ENCODE data around the gene GALNT2. TPM values are rescaled to one million over a fixed set of nuclear protein-coding genes. Genes with fewer than 3 reads are reported as not detected.

Gene GALNT2
- total and polyA plus RNA-seq, 2 of the 13 experiments (the other 11 are each of a cell fraction or from before 2014, with no cell fraction given): 39.3 to 39.6 TPM

DNA sequence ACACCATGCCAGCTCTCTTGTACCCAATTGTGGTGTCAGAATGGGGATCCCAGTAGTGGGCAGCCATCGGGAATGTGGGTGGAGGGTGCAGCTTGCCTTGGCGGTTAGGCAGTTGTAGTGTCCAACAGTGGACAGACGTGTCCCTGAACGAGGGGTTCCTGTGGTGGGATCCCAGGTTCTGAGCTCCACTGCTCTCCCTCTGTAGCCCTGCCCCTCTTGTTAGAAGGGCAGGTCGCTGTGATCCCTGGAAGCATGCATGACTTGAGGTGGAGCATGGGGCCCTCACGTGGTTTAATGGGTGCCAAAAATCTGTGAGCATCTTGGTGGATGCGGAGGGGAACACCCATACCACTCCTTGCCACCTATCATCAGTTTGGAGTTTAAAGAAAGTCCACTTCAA lies 4.3 kb downstream of the GALNT2 start:
- CTCF ChIA-PET (ENCODE audit: low intra/inter-chr PET ratio, low total read pairs): no interaction called here
- no peak overlapping the region for H3K9ac ChIP-seq (ENCODE audit: insufficient read depth, low read depth, low read length)
- FAIRE-seq (no peak), ATAC-seq (no peak), DNase-seq (ENCODE audit: low spot score) (no peak)
- H3K9me3 ChIP-seq (ENCODE audit: low read length): no peaks in the 10 kb centered on the region
- POLR2A ChIA-PET: interaction anchor here (0.6 kb wide), 1 partner anchor 88 kb away, joined by 3 read pairs; no protein-coding TSS in a partner anchor
- in situ Hi-C loops (cut with HindIII; ENCODE audit: extremely low pct_ligation_motif_present, low pct_unique_long_range_greater_than_20kb) (no loop called here), intact Hi-C loops (cut with micrococcal nuclease; ENCODE audit: unreplicated experiment) (no loop called here)
- H4K20me1 ChIP-seq (ENCODE audit: insufficient read depth, low read length): peaks cover 27% of the 10 kb centered on the region; the same call in 1 of the 2 replicates
- H3K4me3 ChIP-seq (replicated peaks in 1 of 3; ENCODE audit: insufficient read depth in 1 of 3, low read depth in 2 of 3, low read length in 3 of 3): no peak overlapping the region
- peaks cover 31% of the 10 kb centered on the region for H3K4me1 ChIP-seq (ENCODE audit: insufficient read depth, low read length)
- peaks cover 0 to 5% of the 10 kb centered on the region in 2 experiments; a peak in 1 of 5 replicates for H3K36me3 ChIP-seq (replicated peaks in 1 of 2; ENCODE audit: control insufficient read depth in 1 of 2, insufficient read depth in 2 of 2, low read length in 2 of 2)
- peaks cover 84% of the 10 kb centered on the region for H3K79me2 ChIP-seq (ENCODE audit: insufficient read depth, low read length)
- BruUV-seq (replicated peaks): no TSS peak
- H3K27me3 ChIP-seq (ENCODE audit: control insufficient read depth in 1 of 2, insufficient read depth in 2 of 2, low read length in 2 of 2): no peaks in the 10 kb centered on the region
- no peak overlapping the region for H3K27ac ChIP-seq (ENCODE audit: extremely low read length, insufficient read depth, low read length)
- H3K4me2 ChIP-seq (ENCODE audit: low read depth, low read length): no peak overlapping the region
- WGBS (ENCODE audit: low lambda C conversion rate): 96% methylated on average over 7 of the region's 7 CpGs
- no peak for TF ChIP-seq HOXA5 (CRISPR knock-in tag; IDR thresholded peaks at IDR 0.05)
- TF ChIP-seq TRIM24 (CRISPR knock-in tag; IDR thresholded peaks at IDR 0.05): no peak
- TF ChIP-seq SMARCC2 (IDR thresholded peaks at IDR 0.05): no peak
- TF ChIP-seq SALL2 (CRISPR knock-in tag; IDR thresholded peaks at IDR 0.05): no peak
- no peak for TF ChIP-seq CSRNP2 (CRISPR knock-in tag; conservative IDR thresholded peaks at IDR 0.05; ENCODE audit: low read depth)
- no peak for TF ChIP-seq AKAP8 (CRISPR knock-in tag; IDR thresholded peaks at IDR 0.05)
- H2AFZ ChIP-seq (ENCODE audit: low read length): no peak overlapping the region

DNA sequence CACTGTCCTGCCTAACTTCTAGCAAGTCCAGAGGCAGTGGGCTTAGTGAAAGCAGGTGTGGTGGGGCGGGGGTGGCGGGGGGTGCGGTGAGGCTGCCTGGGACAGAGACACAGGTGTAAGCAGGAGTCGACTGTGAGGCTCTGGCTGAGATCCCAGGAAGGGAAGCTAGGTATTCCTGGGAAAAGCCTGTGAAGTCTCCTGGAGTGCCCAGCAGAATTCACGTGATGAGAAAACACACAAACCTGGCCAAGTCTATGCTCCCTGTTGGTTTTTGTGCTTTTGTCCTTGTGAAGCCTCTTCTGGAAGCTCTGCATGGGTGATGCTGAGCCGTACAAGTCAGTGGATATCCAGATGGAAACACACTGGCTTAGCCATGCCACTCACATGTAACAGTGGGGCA lies 5.3 kb downstream of the GALNT2 start:
- Histone ChIP-seq H3K9ac (ENCODE audit: insufficient read depth, low read depth, low read length) (no peak overlapping the region), H3K4me3 (replicated peaks in 1 of 3; ENCODE audit: insufficient read depth in 1 of 3, low read depth in 2 of 3, low read length in 3 of 3) (no peak overlapping the region), H3K4me2 (ENCODE audit: low read depth, low read length) (no peak overlapping the region), H3K9me3 (ENCODE audit: low read length) (no peaks in the 10 kb centered on the region), H3K4me1 (ENCODE audit: insufficient read depth, low read length) (peaks cover 36% of the 10 kb centered on the region), H4K20me1 (ENCODE audit: insufficient read depth, low read length) (peaks cover 27% of the 10 kb centered on the region; the same call in 1 of the 2 replicates), H2AFZ (ENCODE audit: low read length) (no peak overlapping the region), H3K27ac (ENCODE audit: extremely low read length, insufficient read depth, low read length) (no peak overlapping the region), H3K27me3 (ENCODE audit: control insufficient read depth in 1 of 2, insufficient read depth in 2 of 2, low read length in 2 of 2) (no peaks in the 10 kb centered on the region), H3K36me3 (replicated peaks in 1 of 2; ENCODE audit: control insufficient read depth in 1 of 2, insufficient read depth in 2 of 2, low read length in 2 of 2) (peaks cover 0 to 7% of the 10 kb centered on the region in 2 experiments; a peak in 2 of 5 replicates), H3K79me2 (ENCODE audit: insufficient read depth, low read length) (peaks cover 94% of the 10 kb centered on the region)
- POLR2A ChIA-PET: no interaction called here
- intact Hi-C loops (cut with micrococcal nuclease; ENCODE audit: unreplicated experiment): no loop called here
- no peak for DNase-seq (ENCODE audit: low spot score)
- in situ Hi-C loops (cut with HindIII; ENCODE audit: extremely low pct_ligation_motif_present, low pct_unique_long_range_greater_than_20kb): no loop called here
- FAIRE-seq: no peak
- no TSS peak for BruUV-seq (replicated peaks)
- CTCF ChIA-PET (ENCODE audit: low intra/inter-chr PET ratio, low total read pairs): no interaction called here
- no peak for ATAC-seq
- 79% methylated on average over 6 of the region's 6 CpGs for WGBS (ENCODE audit: low lambda C conversion rate)
- no peak for TF ChIP-seq ZNF382 (CRISPR knock-in tag; IDR thresholded peaks at IDR 0.05; ENCODE audit: borderline replicate concordance)
- TF ChIP-seq ZBTB7B (CRISPR knock-in tag; IDR thresholded peaks at IDR 0.05): no peak
- no peak for TF ChIP-seq ZNF44 (CRISPR knock-in tag; IDR thresholded peaks at IDR 0.05)
- no peak for TF ChIP-seq PLRG1 (conservative IDR thresholded peaks at IDR 0.05)
- TF ChIP-seq ADNP (CRISPR knock-in tag; IDR thresholded peaks at IDR 0.05): no peak
- no peak for TF ChIP-seq PTBP1 (IDR thresholded peaks at IDR 0.05; ENCODE audit: low read depth, low read length, poor library complexity, severe bottlenecking)
- no peak for TF ChIP-seq NR3C1 (CRISPR knock-in tag; IDR thresholded peaks at IDR 0.05)
- TF ChIP-seq MIXL1 (CRISPR knock-in tag; IDR thresholded peaks at IDR 0.05): no peak
- TF ChIP-seq TBX3 (IDR thresholded peaks at IDR 0.05; ENCODE audit: borderline replicate concordance): no peak
- no peak for TF ChIP-seq LCORL (IDR thresholded peaks at IDR 0.05)
- TF ChIP-seq LCORL (CRISPR knock-in tag; IDR thresholded peaks at IDR 0.05): no peak
- no peak for TF ChIP-seq NCOA5 (CRISPR knock-in tag; IDR thresholded peaks at IDR 0.05)
- TF ChIP-seq RFXAP (CRISPR knock-in tag; IDR thresholded peaks at IDR 0.05; ENCODE audit: borderline replicate concordance): no peak
- TF ChIP-seq THYN1 (CRISPR knock-in tag; IDR thresholded peaks at IDR 0.05; ENCODE audit: borderline replicate concordance, low read depth): no peak
- no peak for TF ChIP-seq FOXA1 (IDR thresholded peaks at IDR 0.05)
- TF ChIP-seq FOXA1 (CRISPR knock-in tag; IDR thresholded peaks at IDR 0.05): no peak
- TF ChIP-seq SMARCE1 (IDR thresholded peaks at IDR 0.05; ENCODE audit: borderline replicate concordance): no peak

Data from HepG2 (cell line).